Activated naive CD8-positive, alpha-beta T cell treated with anti-CD3 and anti-CD28 coated beads, Interleukin-2, amount 50 U/mL, for 24 hours (primary cell): Measurements from ENCODE around the gene CTCF.

ENCODE experiments used
- ATAC-seq: fragments of 150-1000 bp; cut with Tn5 transposase; one replicate; pipeline ENCODE4 v1.10.0; 2021
- DNase-seq: peaks from one replicate; pipeline ENCODE4 v3.0.0; 2021
- H3K27ac Mint-ChIP-seq: one replicate; pipeline ENCODE4 v1.8.0; 2021; ENCODE audit warnings: mild to moderate bottlenecking, mixed read lengths
- H3K27me3 Mint-ChIP-seq: one replicate; pipeline ENCODE4 v1.8.0; 2021; ENCODE audit warnings: mixed read lengths
- H3K36me3 Mint-ChIP-seq: one replicate; pipeline ENCODE4 v1.8.0; 2021; ENCODE audit warnings: low read depth, mixed read lengths
- H3K4me1 Mint-ChIP-seq: one replicate; pipeline ENCODE4 v1.8.0; 2021; ENCODE audit warnings: mixed read lengths
- H3K4me3 Mint-ChIP-seq: one replicate; pipeline ENCODE4 v1.8.0; 2021; ENCODE audit warnings: mild to moderate bottlenecking, moderate library complexity, mixed read lengths
- H3K9me3 Mint-ChIP-seq: one replicate; pipeline ENCODE4 v1.8.0; 2021; ENCODE audit warnings: mixed read lengths

The CTCF gene

DNA sequence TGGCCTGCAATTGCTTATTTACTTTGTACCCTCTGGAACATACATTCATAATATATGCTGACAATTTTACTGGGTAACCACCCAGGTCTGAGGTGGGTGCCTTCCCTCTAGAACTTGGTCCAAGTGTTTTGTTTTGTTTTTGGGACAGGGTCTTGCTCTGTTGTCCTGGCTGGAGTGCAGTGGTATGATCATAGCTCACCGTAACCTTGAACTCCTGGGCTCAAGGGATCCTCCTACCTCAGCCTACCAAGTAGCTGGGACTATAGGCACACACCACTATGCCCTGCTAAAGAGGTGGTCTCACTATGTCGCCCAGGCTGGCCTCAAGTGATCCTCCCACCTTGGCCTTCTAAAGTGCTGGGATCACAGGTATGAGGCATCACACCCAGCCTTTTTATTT is 11.2 kb upstream of the CTCF start:
- Mint-ChIP-seq H3K4me1 (peaks cover 55% of the 10 kb centered on the region), H3K4me3 (no peak overlapping the region), H3K9me3 (no peaks in the 10 kb centered on the region), H3K27me3 (no peaks in the 10 kb centered on the region), H3K36me3 (peaks cover 11% of the 10 kb centered on the region), H3K27ac (no peak overlapping the region)
- DNase-seq (no peak), ATAC-seq (no peak)

DNA sequence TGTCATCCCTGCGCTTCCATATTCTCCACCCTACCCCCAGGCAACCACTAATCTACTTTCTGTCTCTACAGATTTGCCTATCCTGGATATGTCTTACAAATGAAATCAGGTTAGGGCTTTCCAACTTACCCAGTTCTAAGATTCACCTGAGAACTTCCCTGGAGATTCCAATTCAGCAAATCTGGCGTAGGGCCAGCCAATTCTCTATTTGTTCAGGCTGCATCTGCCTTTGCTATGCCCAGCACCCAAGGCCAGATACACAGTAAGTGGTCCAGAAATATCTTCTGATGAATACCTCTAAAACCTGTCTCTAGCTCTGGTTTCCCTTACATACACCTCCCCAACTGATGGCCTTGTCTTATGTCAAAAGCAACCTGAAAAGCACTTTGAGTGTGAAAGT is 10.4 kb upstream of the CTCF start:
- H3K9me3 Mint-ChIP-seq, result no peaks in the 10 kb centered on the region

DNA sequence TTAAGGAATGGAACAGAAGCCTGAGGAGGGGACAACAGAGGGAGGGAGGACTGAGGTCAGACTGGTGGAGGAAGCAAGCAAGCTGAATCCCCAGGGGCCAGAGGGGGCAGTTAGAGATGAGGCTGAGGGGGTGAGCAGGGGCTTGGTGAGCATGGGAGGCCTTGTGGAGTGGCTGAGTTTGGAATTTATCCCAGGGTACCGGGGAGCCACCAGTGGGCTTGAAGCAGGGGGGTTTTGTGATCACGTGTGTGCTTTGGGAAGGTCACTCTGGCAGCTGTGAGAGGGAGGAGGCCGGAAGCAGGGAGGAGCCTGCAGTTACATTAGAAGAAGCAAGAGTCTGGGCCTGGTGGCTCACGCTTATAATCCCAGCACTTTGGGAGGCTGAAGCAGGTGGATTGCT is 9.8 kb upstream of the CTCF start:
- no peaks in the 10 kb centered on the region for H3K9me3 Mint-ChIP-seq
- H3K36me3 Mint-ChIP-seq, result peaks cover 11% of the 10 kb centered on the region
- peaks cover 60% of the 10 kb centered on the region for H3K4me1 Mint-ChIP-seq
- ATAC-seq, result no peak
- no peak overlapping the region for H3K4me3 Mint-ChIP-seq
- peak overlapping the region; percentile 46 for H3K27ac Mint-ChIP-seq
- DNase-seq, result no peak
- H3K27me3 Mint-ChIP-seq, result no peaks in the 10 kb centered on the region

More for the DNA sequence above, 10.4 kb upstream of the CTCF start:
- no peaks in the 10 kb centered on the region for H3K27me3 Mint-ChIP-seq
- H3K4me3 Mint-ChIP-seq, result no peak overlapping the region
- DNase-seq, result no peak
- H3K27ac Mint-ChIP-seq, result peak overlapping the region; percentile 46
- peaks cover 60% of the 10 kb centered on the region for H3K4me1 Mint-ChIP-seq
- H3K36me3 Mint-ChIP-seq, result peaks cover 11% of the 10 kb centered on the region
- no peak for ATAC-seq

DNA sequence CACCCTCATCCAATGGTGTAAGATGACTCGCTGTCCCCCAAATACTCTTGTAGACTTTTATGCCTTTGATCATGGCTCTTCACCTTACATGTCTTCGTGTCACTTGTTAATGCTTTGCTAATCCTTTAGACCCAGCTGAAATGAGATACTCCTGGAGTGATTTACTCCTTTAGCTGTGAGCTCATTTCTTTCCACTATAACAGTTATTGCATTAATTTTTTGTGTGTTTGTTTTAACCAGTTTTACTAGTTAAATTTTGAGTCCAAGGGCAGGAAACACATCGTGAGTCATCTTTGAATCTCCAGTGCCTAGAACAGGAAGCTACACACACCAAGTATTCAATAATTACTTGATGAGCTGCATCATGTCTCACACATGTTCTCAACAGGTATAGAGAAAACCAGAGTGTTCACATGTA is 6.5 kb upstream of the CTCF start:
- Mint-ChIP-seq H3K36me3 (peaks cover 16% of the 10 kb centered on the region), H3K9me3 (no peaks in the 10 kb centered on the region), H3K4me1 (peaks cover 58% of the 10 kb centered on the region), H3K27ac (peak overlapping the region; percentile 91), H3K4me3 (peak overlapping the region; percentile 52), H3K27me3 (no peaks in the 10 kb centered on the region)
- DNase-seq, result no peak
- peak; percentile 87 for ATAC-seq

DNA sequence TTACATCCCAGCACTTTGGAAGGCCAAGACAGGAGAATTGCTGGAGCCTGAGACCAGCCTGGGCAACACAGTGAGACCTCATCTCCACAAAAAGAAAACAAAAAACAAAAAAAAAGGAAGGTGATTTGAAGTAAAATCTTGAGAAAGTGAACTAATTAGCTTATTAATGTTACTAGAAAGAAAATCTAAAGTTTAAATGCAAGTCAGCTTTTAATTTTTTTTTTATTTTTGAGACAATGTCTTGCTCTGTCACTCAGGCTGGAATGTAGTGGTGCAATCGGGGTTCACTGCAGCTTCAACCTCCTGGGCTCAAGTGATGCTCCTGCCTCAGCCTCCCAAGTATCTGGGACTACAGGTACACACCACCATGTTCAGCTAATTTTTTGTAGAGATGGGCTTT is 3.5 kb upstream of the CTCF start:
- Mint-ChIP-seq H3K27me3 (no peaks in the 10 kb centered on the region), H3K36me3 (peaks cover 20% of the 10 kb centered on the region), H3K4me1 (peaks cover 50% of the 10 kb centered on the region), H3K4me3 (no peak overlapping the region), H3K27ac (no peak overlapping the region), H3K9me3 (no peaks in the 10 kb centered on the region)
- no peak for DNase-seq
- no peak for ATAC-seq

DNA sequence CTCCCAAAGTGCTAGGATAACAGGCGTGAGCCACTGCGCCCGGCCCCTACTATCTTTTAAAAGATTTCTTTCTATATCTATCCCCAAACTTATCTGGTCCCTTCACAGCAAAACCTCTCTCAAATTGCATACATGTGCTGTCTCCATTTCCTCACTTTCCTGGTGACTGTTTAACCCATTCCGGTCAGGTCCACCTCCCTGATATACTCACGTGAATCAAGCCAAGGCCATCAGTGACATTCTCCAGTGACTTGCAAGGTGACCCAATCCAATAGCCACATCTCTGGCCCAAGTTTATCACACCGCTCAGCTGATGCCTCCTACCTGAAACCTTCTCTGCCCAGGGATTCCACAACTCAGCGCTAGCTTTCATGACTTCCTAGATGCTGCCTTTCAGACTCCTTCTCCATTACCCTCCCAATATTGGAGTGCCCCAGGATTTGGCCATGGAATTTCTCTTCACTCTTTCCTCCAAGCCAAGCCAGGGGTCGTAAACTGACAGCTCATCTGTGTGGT is 1.4 kb upstream of the CTCF start:
- no peaks in the 10 kb centered on the region for H3K27me3 Mint-ChIP-seq
- ATAC-seq (no peak), DNase-seq (no peak)
- H3K4me1 Mint-ChIP-seq, result peaks cover 55% of the 10 kb centered on the region
- H3K4me3 Mint-ChIP-seq, result peak overlapping the region; percentile 88
- H3K9me3 Mint-ChIP-seq, result no peaks in the 10 kb centered on the region
- H3K36me3 Mint-ChIP-seq, result peaks cover 12% of the 10 kb centered on the region
- H3K27ac Mint-ChIP-seq, result peak overlapping the region; percentile 75

DNA sequence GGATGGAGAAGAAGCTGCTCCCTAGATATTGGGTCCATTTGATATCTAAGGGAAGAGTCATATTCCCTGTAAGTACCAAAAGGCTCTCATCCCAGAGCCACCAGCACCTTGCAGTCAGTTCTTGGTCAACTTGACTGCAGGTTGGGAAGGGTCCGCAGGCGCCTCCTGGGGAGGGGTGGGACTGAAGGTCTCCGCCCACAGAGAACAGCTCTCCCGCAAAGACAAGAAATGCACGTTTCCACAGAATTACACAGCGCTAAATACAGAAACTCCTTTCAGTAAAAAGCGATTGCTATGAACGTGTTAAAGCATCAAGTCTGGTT is 864 bp upstream of the CTCF start:
- DNase-seq (no peak), ATAC-seq (no peak)
- Mint-ChIP-seq H3K27ac (peak overlapping the region; percentile 75), H3K36me3 (peaks cover 12% of the 10 kb centered on the region), H3K4me3 (peak overlapping the region; percentile 88), H3K9me3 (no peaks in the 10 kb centered on the region), H3K4me1 (peaks cover 53% of the 10 kb centered on the region), H3K27me3 (no peaks in the 10 kb centered on the region)

DNA sequence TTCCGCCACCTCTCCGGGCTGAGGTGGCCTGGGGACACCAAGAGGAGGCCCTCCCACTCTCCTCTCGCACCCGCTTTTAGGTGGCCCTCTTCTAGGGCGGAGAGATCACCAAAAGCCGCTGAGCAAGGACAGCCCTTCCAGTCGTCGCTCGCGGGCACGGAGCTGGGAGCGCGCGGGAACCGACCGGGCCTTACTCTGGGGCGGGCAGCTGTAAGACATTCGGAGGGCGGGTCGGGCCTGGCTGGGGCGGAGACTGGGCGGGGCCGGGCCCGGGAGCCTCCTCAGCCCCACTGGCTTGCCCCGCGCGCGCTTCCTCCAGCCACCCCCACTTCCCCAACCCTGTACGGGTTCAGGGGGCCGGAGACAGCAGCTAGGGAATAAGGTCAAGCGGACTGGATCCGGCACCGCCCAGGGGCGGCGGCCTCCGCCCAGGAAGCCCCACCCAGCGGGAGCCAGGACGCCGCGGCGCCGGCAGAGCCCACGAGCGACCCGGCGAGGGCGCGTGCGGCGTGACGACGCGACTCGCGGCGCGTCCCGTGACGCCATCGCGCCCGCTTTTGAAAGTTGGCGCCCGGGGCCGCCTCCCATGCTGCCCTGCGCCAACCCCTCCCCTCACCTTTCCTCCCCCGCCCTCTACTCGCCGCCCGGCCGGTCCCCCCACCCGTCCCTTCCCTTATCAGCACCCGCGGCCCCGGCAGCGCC is 351 bp upstream of the CTCF start:
- peaks cover 53% of the 10 kb centered on the region for H3K4me1 Mint-ChIP-seq
- peak overlapping the region; percentile 75 for H3K27ac Mint-ChIP-seq
- ATAC-seq, result peak; percentile 96
- peaks cover 12% of the 10 kb centered on the region for H3K36me3 Mint-ChIP-seq
- H3K4me3 Mint-ChIP-seq, result peak overlapping the region; percentile 88
- H3K9me3 Mint-ChIP-seq, result no peaks in the 10 kb centered on the region
- peak; percentile 98 for DNase-seq
- H3K27me3 Mint-ChIP-seq, result no peaks in the 10 kb centered on the region

DNA sequence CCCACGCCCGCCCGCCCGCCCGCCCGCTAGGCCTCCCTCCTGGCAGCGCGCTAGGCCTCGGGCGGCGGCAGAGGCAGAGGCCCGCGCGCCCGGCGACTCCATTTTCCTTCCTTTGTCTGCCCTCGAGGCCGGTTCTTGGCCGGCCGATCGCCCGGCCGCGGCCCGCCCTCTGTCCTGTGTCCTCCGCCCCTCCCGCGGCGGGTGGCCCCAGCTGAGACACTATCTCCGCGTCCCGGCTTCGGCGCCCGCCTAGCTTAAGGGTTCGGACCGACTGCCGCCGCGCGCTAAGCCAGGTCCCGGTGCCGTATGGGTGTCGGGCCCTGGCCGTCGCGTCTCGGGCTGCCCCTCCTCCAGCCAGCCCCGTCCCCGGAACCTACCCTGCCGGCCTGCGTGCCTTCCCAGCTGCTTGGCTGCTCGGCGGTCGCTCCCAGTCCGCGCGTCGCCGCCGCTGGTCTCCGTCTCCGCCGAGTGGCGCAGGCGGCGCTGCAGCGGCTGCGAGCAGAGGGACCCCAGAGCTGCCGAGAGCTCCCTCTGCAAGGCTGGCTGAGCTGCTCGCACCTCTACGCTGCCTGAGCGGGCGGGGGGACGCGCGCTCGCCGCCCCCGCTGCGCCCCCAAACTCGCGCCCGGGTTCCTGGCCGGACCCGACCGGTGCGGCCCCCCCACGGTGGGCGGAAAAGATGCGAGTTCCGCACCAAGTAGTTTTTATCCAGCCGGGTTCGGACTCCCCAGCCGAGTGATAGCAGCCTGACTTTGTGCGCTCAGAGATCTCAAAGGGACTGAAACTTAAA is 787 bp downstream of the CTCF start:
- Mint-ChIP-seq H3K9me3 (no peaks in the 10 kb centered on the region), H3K4me1 (peaks cover 50% of the 10 kb centered on the region), H3K27ac (peak overlapping the region; percentile 97), H3K36me3 (peaks cover 12% of the 10 kb centered on the region), H3K4me3 (peak overlapping the region; percentile 88), H3K27me3 (no peaks in the 10 kb centered on the region)
- ATAC-seq (peak; percentile 1), DNase-seq (peak; percentile 62)

DNA sequence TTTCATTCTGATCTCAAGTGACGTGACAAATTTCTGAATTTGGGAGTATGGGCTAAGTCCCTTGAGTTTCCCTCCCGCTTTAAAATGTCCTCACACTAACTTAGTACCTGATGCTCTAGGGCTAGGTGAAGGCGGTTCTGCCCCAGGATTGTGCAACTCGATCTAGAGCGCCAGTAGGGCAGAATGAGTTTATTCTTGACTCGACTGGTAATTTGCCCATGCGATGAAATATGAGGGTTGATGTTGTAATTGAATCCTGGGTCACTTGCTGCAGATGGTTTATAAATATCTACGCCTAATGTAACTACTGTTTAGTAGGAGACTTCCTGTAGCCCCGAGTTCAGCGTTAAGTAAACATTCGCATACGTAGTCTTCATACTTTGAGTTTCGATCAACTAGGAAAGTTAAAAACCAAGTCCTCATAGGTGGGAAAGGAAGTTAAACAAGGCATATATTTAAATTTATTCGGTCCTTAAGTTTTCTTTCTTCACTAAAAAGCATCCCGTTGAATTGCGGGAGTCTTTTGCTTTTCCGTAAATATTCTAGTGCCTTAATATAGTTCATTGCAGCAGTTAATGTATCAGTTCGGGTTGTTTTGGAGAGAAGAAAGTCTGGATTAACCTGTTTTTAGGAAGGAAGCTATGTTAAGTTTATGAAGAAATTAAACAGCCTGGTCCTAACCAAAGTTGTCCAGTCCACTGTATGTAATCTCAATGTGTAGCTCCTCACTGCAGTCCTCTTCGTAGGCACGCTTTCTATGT is 1.6 kb downstream of the CTCF start:
- Mint-ChIP-seq H3K27me3 (no peaks in the 10 kb centered on the region), H3K36me3 (peaks cover 12% of the 10 kb centered on the region), H3K4me1 (peaks cover 49% of the 10 kb centered on the region), H3K9me3 (no peaks in the 10 kb centered on the region), H3K27ac (peak overlapping the region; percentile 97), H3K4me3 (peak overlapping the region; percentile 88)
- ATAC-seq, result no peak
- no peak for DNase-seq

DNA sequence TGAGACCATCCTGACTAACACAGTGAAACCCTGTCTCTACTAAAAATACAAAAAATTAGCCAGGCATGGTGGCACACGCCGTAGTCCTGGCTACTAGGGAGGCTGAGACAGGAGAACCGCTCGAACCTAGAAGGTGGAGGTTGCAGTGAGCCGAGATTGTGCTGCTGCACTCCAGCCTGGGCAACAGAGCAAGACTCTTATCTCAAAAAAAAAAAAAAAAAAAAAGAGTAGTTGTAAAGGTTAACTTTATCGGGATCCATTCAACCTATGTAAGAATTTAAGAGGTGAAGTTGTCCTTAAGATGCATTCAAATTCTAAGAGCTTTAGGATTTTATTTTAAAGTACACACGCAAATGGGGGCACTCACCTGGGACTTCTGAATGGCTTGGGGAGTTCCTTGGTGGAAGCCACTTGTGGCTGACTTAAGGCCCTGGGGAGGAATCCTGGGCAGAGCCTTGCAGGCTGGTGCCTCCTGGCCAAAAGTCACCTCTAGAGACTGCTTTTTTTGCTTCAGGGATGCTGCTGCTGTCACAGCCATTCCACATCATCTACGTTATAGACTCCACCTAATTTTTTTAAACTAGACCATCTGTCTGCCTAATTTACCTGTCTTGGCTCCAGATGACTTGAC is 3.3 kb downstream of the CTCF start:
- Mint-ChIP-seq H3K27me3 (no peaks in the 10 kb centered on the region), H3K4me3 (peak overlapping the region; percentile 88), H3K4me1 (peaks cover 44% of the 10 kb centered on the region)

DNA sequence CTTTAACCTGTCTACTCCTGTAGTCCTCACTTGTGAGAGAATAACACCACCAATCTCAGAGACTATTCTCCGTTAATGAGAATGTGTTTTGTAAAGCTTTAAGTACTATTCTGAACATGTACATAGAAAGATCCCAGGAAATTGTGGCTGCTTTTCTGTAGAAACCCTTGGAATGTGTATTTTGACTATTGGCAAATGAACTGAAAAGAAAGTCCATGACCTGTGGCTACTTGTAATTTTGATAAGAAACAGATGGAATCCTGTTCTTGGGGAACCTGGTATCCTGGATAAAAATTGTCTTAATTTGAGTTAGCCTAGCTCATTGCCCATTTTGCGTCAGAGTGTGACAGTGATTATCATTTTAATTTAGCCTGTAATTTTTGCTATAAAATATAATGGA is 9.1 kb downstream of the CTCF start:
- H3K4me3 Mint-ChIP-seq, result no peak overlapping the region
- H3K9me3 Mint-ChIP-seq, result no peaks in the 10 kb centered on the region
- no peaks in the 10 kb centered on the region for H3K27me3 Mint-ChIP-seq
- ATAC-seq, result no peak
- no peak for DNase-seq
- peaks cover 29% of the 10 kb centered on the region for H3K36me3 Mint-ChIP-seq
- H3K27ac Mint-ChIP-seq, result no peak overlapping the region
- peaks cover 15% of the 10 kb centered on the region for H3K4me1 Mint-ChIP-seq

More for the DNA sequence above, 3.3 kb downstream of the CTCF start:
- DNase-seq, result no peak
- no peaks in the 10 kb centered on the region for H3K9me3 Mint-ChIP-seq
- peaks cover 5% of the 10 kb centered on the region for H3K36me3 Mint-ChIP-seq
- no peak overlapping the region for H3K27ac Mint-ChIP-seq
- no peak for ATAC-seq

DNA sequence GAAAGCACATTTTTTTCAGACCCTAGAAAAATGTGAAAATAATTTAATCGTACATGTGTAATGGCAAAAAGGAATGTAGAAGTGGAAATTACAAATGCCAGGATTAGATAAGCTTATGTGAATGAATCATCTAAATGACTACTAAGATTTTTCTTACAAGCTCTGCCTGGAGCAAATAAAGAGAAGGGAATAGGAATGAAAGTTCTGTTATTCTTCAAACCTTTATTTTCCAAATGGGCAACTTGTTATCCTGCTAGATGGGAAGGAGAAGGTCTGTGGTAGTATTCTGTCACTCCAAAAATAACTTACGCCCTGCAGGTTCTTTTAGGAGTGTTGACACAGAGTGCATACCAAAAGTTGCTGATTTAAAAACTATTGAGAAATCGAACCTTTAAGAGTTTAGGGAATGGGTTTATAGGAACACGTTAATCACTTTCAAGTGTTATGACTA is 9.7 kb downstream of the CTCF start:
- H3K4me1 Mint-ChIP-seq, result peaks cover 12% of the 10 kb centered on the region
- H3K4me3 Mint-ChIP-seq, result no peak overlapping the region
- DNase-seq (no peak), ATAC-seq (no peak)
- H3K27ac Mint-ChIP-seq, result no peak overlapping the region
- H3K36me3 Mint-ChIP-seq, result peaks cover 32% of the 10 kb centered on the region
- no peaks in the 10 kb centered on the region for H3K27me3 Mint-ChIP-seq
- no peaks in the 10 kb centered on the region for H3K9me3 Mint-ChIP-seq

DNA sequence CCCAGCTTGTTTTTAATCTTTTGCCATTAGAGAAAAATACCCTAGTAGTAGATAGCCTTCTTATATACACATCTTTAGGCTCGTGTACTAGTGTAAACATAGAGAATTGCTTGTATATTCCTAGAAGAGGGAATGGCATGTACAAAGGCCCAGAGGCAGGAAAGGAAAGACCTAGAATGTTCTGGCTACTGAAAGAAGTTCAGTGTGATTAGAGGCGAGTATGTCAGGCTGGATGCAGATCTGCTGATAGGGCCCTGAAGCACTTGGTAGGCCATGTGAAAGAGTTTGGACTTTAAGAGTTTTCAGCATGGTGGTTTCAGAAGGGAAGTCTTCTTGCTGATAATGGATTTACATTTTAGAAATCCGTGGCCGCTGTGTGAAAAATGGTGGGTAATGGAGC is 17.4 kb downstream of the CTCF start:
- Mint-ChIP-seq H3K4me3 (no peak overlapping the region), H3K27ac (peak overlapping the region; percentile 17)

More for the DNA sequence above, 17.4 kb downstream of the CTCF start:
- DNase-seq (no peak), ATAC-seq (no peak)
- H3K36me3 Mint-ChIP-seq, result peaks cover 21% of the 10 kb centered on the region
- H3K4me1 Mint-ChIP-seq, result peaks cover 16% of the 10 kb centered on the region
- no peaks in the 10 kb centered on the region for H3K27me3 Mint-ChIP-seq
- no peaks in the 10 kb centered on the region for H3K9me3 Mint-ChIP-seq
